Stimulated activated CD4-positive, alpha-beta T cell treated with anti-CD3 and anti-CD28 coated beads, Interleukin-15, amount 100 ng/mL, for 24 hours (primary cell): ENCODE data around the gene ADIPOQ.
"Not testable (repeated sequence)": the region's sequence is repeated elsewhere in the genome, so short reads cannot be mapped to it uniquely, and the experiment has no call there.

ENCODE experiments used
- DNase-seq: peaks from one replicate; pipeline ENCODE4 v3.0.0-alpha.2; 2020

The ADIPOQ gene

GRCh38 chr3:186826976-186827857, 15.3 kb upstream of the ADIPOQ start:
- peak; percentile 89 for DNase-seq

DNA sequence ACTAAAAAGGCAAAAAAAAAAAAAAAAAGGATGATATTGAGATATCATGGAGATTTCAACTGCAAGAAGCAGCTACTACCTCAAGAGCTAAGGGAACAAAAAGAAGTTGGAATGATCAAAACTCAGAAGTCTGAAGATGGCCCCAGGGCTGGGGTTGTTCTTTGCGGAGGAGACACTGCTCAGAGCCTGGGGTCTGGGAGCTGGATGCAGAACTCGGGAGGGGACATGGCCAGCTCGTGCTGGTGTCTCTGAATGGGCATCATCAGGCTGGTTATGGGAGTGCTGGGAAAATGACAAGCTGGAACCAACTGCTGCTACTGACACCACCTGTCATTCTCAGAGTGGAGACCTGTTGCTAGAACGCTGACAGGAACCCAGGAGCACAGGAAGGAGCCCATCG, 14.2 kb upstream of the ADIPOQ start:
- DNase-seq, result no peak

GRCh38 chr3:186831798-186832197, 10.7 kb upstream of the ADIPOQ start:
- no peak for DNase-seq

- no peak for DNase-seq
These were observed 10.2 kb upstream of the ADIPOQ start for GRCh38 chr3:186832276-186832675.

GRCh38 chr3:186839874-186840641, 2.5 kb upstream of the ADIPOQ start:
- no peak for DNase-seq

DNA sequence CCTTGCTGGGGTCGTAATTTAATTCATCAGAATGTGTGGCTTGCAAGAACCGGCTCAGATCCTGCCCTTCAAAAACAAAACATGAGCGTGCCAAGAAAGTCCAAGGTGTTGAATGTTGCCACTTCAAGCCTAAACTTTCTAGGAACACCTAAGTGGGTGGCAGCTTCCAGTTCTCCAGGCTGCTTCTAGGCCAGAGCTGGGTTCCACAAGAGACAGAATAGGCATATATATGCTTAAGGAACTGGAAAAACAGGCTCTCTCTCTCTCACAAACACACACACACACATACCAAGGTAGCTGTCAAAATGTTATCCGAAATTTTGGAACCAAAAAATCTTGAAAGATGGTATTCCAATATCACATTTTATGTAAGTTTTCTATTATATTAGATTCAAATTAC, 890 bp upstream of the ADIPOQ start:
- DNase-seq, result no peak

- no peak for DNase-seq
These were observed 526 bp downstream of the ADIPOQ start for GRCh38 chr3:186843039-186843432.

DNA sequence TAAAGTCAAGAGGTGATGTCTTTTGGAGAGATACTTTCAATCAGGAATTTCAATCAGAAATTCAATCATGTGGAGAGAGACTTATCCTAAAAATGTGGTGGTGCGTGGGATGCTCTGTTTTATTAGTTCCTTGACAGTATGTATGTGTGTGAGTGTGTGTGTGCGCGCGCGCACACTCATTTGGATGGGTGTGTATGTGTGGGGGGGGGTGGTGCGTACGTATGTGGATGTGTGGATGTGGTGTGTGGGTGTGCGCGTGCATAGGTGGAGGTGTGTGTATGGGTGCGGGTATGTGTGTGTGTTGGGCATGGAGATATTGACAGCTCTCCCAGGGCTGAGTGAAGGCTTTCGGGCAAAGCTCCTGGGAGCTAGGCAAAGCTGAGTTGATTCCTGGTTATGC, 2.4 kb downstream of the ADIPOQ start:
- DNase-seq, result no peak

- DNase-seq, result no peak
These were observed 3.2 kb downstream of the ADIPOQ start for GRCh38 chr3:186845756-186846155.

- no peak for DNase-seq
These were observed 4.9 kb downstream of the ADIPOQ start for GRCh38 chr3:186847437-186847836.

GRCh38 chr3:186849374-186849975, 7.0 kb downstream of the ADIPOQ start:
- DNase-seq, result peak; percentile 13

DNA sequence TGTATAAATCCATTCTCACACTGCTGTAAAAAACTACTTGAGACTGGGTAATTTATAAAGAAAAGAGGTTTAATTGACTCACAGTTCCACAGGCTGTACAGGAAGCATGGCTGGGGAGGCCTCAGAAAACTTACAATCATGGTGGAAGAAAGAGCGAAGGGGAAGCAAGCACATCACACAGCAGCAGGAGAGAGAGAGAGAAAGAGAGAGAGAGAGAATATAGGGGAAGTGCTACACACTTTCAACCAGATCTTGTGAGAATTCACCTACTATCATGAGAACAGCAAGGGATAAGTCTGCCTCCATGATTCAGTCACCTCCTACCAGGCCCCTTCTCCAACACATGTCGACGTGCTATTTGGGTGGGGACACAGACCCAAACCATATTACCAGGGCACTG, 9.3 kb downstream of the ADIPOQ start:
- not testable (repeated sequence) for DNase-seq

- no peak for DNase-seq
These were observed 10.5 kb downstream of the ADIPOQ start for GRCh38 chr3:186852994-186853393.

GRCh38 chr3:186854146-186854545, 11.6 kb downstream of the ADIPOQ start:
- no peak for DNase-seq

- DNase-seq, result no peak
These were observed 12.4 kb downstream of the ADIPOQ start for GRCh38 chr3:186854954-186855353.

GRCh38 chr3:186857743-186858142, 15.2 kb downstream of the ADIPOQ start:
- DNase-seq, result no peak

DNA sequence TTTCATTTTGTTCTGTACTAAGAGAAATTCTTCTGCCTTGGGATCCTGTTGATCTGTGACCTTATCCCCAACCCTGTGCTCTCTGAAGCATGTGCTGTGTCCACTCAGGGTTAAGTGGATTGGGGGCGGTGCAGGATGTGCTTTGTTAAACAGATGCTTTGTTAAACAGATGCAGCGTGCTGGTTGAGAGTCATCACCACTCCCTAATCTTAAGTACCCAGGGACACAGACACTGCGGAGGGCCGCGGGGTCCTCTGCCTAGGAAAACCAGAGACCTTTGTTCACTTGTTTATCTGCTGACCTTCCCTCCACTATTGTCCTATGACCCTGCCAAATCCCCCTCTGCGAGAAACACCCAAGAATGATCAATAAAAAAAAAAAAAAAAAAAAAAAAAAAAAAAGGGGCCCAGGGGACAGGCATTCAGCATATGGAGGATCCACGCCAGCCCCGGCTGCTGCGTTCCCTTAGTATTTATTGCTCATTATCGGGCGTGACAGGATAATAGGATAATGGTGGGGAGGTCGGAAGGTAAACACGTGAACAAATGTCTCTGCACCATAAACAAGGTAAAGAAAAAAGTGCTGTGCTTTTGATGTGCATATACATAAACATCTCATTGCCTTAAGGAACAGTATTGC, 22.8 kb downstream of the ADIPOQ start:
- not testable (repeated sequence) for DNase-seq

GRCh38 chr3:186866095-186866494, 23.6 kb downstream of the ADIPOQ start:
- DNase-seq, result not testable (repeated sequence)

DNA sequence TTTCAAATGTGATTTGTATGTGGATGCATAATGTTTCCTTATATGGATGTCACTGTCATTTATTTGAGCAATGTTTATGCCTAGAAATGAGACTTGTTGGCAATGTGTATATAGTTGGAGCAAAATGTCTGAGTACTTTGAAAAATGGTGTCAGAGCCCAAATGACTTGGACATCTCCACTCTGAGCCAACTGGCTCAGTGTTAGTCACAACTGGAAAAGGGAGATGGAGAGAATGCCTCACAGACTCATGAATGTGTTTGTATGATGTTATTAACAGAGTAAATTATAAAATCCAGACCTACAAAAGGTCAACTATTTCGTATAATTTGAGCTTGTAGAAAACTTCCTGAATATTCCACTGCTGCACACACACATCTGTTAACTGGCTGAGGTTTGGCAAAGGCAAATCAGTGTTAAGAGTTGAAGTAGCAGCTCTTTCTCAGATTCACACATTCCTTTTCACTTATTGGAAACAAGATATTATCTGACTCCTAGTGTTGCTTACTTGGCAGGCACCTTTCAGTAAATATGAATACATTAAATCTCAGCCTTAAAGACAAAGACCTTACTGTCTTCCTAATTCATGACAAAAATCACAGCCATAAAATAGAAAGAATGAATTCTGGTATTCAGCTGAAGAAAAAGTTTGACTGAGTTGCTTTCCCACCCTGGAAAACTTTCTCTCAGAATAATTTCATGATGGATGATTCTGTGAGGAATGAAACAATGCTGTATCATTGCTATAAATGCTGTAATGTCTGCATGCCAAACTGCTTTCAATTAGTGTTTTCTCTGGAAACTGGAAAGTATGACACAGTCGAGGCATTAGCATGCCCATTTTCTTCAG, 27.0 kb downstream of the ADIPOQ start:
- no peak for DNase-seq

DNA sequence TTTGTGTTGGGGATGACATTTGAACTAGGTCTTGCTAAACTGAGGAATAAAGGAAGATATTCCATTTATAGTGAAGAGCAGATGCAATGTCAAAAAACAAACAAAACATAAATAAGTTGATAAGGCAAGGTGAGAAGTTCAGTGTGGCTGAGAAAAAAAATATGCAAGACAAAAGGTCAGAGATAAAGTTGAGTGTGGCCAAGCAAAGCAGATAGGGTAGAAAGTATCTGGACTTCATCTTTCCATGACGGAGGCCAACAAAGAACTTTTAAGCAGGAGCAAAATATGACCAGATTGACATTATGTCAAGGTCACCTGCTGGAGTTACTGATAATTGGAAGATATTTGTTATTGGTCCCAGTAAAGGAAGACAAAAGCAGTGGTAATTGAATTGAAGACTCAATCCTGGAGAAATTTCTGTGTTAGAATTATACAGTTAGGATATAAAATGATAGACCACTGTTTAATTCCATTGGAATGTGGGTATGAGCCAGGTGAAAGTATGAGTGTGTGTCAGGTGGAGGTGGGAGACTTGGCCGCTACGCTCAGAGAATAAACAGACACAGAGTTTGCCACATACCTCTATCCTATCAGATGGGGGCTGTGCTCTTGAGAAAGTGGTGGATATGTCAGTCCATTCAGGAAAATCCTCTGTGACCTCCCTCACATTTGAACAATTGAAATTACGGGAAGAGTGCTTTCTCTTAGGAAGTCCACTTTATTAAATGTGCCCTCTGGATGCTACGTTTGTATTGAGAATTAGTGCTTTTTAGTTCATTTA, 28.1 kb downstream of the ADIPOQ start:
- DNase-seq, result no peak

- DNase-seq, result no peak
These were observed 29.0 kb downstream of the ADIPOQ start for GRCh38 chr3:186871403-186871924.
